ENCODE measurements around the gene MAFB. TPM values are rescaled to one million over a fixed set of nuclear protein-coding genes. Genes with fewer than 3 reads are reported as not detected.

Gene MAFB
- polyA plus RNA-seq, 1 of the 3 experiments (the other 2 are of a cell fraction): 0.08 TPM

- TF ChIP-seq MAX (IDR thresholded peaks at IDR 0.05; ENCODE audit: low read depth) (no peak), NFIC (IDR thresholded peaks at IDR 0.05; ENCODE audit: borderline replicate concordance) (no peak)
- TF ChIP-seq, protein P1, sequence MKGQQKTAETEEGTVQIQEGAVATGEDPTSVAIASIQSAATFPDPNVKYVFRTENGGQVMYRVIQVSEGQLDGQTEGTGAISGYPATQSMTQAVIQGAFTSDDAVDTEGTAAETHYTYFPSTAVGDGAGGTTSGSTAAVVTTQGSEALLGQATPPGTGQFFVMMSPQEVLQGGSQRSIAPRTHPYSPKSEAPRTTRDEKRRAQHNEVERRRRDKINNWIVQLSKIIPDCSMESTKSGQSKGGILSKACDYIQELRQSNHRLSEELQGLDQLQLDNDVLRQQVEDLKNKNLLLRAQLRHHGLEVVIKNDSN (IDR thresholded peaks at IDR 0.05; ENCODE audit: borderline replicate concordance, low read depth): no peak
Observed at GRCh38 chr20:40683221-40683893, 5.7 kb downstream of the MAFB start (continued).

DNA sequence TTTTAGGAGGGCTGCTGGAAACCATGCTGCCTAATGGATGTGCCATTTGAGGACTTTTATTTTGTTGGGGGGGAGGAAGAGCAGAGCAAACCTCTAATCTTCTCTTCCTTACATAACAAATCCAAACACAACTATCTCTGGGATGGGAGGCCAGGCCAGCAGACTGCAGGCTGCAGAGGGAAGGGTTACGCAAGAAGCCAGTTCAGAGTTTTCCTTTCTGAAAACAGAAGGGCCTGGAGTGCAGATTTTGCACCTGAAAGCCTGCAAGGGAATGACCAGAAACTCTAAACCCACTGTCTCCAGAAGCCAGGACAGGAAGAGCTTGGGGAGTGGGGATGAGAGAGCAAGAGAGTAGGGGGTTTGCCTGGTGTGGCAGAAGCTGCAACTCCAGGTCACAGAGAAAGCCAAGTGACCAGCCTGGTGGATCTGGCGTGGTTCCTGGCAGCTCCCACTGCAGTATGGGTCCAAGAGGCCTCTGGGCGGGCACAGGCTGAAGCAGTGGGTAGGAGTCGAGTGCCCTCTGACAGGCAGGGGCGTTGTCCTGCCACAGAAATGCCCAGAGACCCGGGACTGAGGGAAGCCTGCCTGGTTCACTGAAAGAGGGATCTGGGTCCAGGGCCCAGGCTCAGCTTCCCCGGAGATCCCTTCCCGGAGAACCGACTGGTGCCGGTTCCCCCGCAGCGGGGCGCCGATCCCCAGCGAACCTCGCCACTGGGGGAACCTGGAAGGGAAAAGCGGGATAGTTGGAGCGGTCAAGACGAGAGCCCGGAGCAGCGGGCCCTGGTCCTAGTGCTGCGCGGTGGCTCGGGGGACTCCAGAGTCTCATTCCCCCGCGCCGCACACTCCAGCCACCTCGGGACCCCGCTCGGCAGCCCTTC lies 6.7 kb downstream of the MAFB start:
- Histone ChIP-seq H3K36me3 (replicated peaks in 1 of 2; ENCODE audit: control insufficient read depth in 1 of 2, insufficient read depth in 2 of 2, low read length in 1 of 2) (no peaks in the 10 kb centered on the region), H2AFZ (ENCODE audit: low read depth) (no peak overlapping the region), H4K20me1 (ENCODE audit: insufficient read depth) (no peaks in the 10 kb centered on the region), H3K9me3 (no peaks in the 10 kb centered on the region), H3K4me3 (ENCODE audit: low read depth in 2 of 2, low read length in 1 of 2) (no peak overlapping the region), H3K79me2 (ENCODE audit: insufficient read depth) (no peaks in the 10 kb centered on the region), H3K9ac (no peak overlapping the region), H3K4me1 (ENCODE audit: control insufficient read depth in 1 of 2, insufficient read depth in 2 of 2, low read depth in 1 of 2, low read length in 1 of 2) (no peaks in the 10 kb centered on the region; a peak in 1 of 4 replicates), H3K9me2 (no peaks in the 10 kb centered on the region), H3K27me3 (ENCODE audit: insufficient read depth) (peaks cover 29% of the 10 kb centered on the region; the same call in 1 of the 2 replicates), H3K27ac (ENCODE audit: low read depth in 2 of 2, low read length in 1 of 2) (no peak overlapping the region), H3F3A (replicated peaks; ENCODE audit: insufficient read depth) (no peaks in the 10 kb centered on the region), H3K4me2 (no peak overlapping the region)
- ChIA-PET POLR2A (no interaction called here), CTCF (interaction anchor here (1.0 kb wide), 1 partner anchor 13 kb away, joined by 5 read pairs; no protein-coding TSS in a partner anchor)
- 63% methylated on average over 11 of the region's 30 CpGs for WGBS (ENCODE audit: low lambda C conversion rate)
- TF ChIP-seq RXRA (IDR thresholded peaks at IDR 0.05; ENCODE audit: borderline replicate concordance, low read depth) (no peak), NRF1 (IDR thresholded peaks at IDR 0.05; ENCODE audit: low read depth, low read length) (no peak), IRF3 (IDR thresholded peaks at IDR 0.05; ENCODE audit: low read depth, low read length) (no peak), EP300 (IDR thresholded peaks at IDR 0.05; ENCODE audit: borderline replicate concordance in 1 of 2, low read depth in 1 of 2, low read length in 1 of 2) (no peak), FOSL2 (IDR thresholded peaks at IDR 0.05; ENCODE audit: borderline replicate concordance, low read depth) (no peak), GATA2 (CRISPR knock-in tag; IDR thresholded peaks at IDR 0.05) (no peak), PBX3 (IDR thresholded peaks at IDR 0.05) (no peak), TCF12 (IDR thresholded peaks at IDR 0.05) (no peak), SMC3 (IDR thresholded peaks at IDR 0.05; ENCODE audit: low read depth, low read length) (no peak)
- TF ChIP-seq, protein P2, sequence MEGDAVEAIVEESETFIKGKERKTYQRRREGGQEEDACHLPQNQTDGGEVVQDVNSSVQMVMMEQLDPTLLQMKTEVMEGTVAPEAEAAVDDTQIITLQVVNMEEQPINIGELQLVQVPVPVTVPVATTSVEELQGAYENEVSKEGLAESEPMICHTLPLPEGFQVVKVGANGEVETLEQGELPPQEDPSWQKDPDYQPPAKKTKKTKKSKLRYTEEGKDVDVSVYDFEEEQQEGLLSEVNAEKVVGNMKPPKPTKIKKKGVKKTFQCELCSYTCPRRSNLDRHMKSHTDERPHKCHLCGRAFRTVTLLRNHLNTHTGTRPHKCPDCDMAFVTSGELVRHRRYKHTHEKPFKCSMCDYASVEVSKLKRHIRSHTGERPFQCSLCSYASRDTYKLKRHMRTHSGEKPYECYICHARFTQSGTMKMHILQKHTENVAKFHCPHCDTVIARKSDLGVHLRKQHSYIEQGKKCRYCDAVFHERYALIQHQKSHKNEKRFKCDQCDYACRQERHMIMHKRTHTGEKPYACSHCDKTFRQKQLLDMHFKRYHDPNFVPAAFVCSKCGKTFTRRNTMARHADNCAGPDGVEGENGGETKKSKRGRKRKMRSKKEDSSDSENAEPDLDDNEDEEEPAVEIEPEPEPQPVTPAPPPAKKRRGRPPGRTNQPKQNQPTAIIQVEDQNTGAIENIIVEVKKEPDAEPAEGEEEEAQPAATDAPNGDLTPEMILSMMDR (IDR thresholded peaks at IDR 0.05): no peak
- TF ChIP-seq, protein P3, sequence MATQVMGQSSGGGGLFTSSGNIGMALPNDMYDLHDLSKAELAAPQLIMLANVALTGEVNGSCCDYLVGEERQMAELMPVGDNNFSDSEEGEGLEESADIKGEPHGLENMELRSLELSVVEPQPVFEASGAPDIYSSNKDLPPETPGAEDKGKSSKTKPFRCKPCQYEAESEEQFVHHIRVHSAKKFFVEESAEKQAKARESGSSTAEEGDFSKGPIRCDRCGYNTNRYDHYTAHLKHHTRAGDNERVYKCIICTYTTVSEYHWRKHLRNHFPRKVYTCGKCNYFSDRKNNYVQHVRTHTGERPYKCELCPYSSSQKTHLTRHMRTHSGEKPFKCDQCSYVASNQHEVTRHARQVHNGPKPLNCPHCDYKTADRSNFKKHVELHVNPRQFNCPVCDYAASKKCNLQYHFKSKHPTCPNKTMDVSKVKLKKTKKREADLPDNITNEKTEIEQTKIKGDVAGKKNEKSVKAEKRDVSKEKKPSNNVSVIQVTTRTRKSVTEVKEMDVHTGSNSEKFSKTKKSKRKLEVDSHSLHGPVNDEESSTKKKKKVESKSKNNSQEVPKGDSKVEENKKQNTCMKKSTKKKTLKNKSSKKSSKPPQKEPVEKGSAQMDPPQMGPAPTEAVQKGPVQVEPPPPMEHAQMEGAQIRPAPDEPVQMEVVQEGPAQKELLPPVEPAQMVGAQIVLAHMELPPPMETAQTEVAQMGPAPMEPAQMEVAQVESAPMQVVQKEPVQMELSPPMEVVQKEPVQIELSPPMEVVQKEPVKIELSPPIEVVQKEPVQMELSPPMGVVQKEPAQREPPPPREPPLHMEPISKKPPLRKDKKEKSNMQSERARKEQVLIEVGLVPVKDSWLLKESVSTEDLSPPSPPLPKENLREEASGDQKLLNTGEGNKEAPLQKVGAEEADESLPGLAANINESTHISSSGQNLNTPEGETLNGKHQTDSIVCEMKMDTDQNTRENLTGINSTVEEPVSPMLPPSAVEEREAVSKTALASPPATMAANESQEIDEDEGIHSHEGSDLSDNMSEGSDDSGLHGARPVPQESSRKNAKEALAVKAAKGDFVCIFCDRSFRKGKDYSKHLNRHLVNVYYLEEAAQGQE (IDR thresholded peaks at IDR 0.05; ENCODE audit: low read depth, low read length): no peak
- TF ChIP-seq, protein P4, sequence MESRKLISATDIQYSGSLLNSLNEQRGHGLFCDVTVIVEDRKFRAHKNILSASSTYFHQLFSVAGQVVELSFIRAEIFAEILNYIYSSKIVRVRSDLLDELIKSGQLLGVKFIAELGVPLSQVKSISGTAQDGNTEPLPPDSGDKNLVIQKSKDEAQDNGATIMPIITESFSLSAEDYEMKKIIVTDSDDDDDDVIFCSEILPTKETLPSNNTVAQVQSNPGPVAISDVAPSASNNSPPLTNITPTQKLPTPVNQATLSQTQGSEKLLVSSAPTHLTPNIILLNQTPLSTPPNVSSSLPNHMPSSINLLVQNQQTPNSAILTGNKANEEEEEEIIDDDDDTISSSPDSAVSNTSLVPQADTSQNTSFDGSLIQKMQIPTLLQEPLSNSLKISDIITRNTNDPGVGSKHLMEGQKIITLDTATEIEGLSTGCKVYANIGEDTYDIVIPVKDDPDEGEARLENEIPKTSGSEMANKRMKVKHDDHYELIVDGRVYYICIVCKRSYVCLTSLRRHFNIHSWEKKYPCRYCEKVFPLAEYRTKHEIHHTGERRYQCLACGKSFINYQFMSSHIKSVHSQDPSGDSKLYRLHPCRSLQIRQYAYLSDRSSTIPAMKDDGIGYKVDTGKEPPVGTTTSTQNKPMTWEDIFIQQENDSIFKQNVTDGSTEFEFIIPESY (IDR thresholded peaks at IDR 0.05; ENCODE audit: borderline replicate concordance, low read depth): no peak
- no peak for DNase-seq
